HCT116 (cell line): ENCODE results near the gene SUPT4H1. TPM values are rescaled to one million over a fixed set of nuclear protein-coding genes. Genes with fewer than 3 reads are reported as not detected.

Experiments
- ATAC-seq: fragments of 200-7000 bp; cut with Tn5 transposase; 2 replicates; pipeline ENCODE4 v1.9.1; 2020; ENCODE audit warnings: mild to moderate bottlenecking, moderate library complexity
- BruUV-seq: library from RNA; stranded (reverse); fragments of 400-500 nt; replicated peaks from 2 replicates; lab custom pipeline; 2021; lab: Mats Ljungman, UMichigan
- CTCF ChIA-PET: fragments of 300-600 bp; sonication (Branson Sonifier 250); formaldehyde crosslinking; loops from one replicate; lab custom pipeline; 2021; ENCODE audit warnings: antibody characterized with exemption; lab: Charles Lee
- POLR2A ChIA-PET: fragments of 300-600, 350-600 bp; sonication (Branson Sonifier 250); formaldehyde crosslinking; loops from one replicate; lab custom pipeline; 2021; ENCODE audit warnings: antibody characterized with exemption; lab: Charles Lee
- RAD21 ChIA-PET, 2 experiments: fragments of 300-600 bp; sonication (Branson Sonifier 250); formaldehyde crosslinking; loops; one replicate each; lab custom pipeline; 2023; ENCODE audit warnings: low total read pairs in 2 of 2; ENCODE audit not compliant: uncharacterized antibody in 2 of 2, unreplicated experiment in 2 of 2, low non-redundant PET in 1 of 2; lab: Charles Lee
- DNase-seq: peaks from one replicate; pipeline ENCODE4 v3.0.0-alpha.2; 2010; ENCODE audit warnings: low read depth, low spot score
- H2AFZ ChIP-seq: fragments of 200-600 bp; shearing (Covaris generic), sonication (generic); 2 replicates; pipeline ENCODE4 v1.6.1; 2017; ENCODE audit warnings: low read depth, mixed run types, mixed read lengths, antibody characterized with exemption, low read length; ENCODE audit not compliant: poor library complexity, severe bottlenecking
- H3K27ac ChIP-seq: 2 replicates; pipeline ENCODE4 v1.5.1; 2012; ENCODE audit warnings: low read depth, low read length
- H3K27me3 ChIP-seq: fragments of 200-600 bp; sonication (generic); 2 replicates; pipeline ENCODE4 v1.6.1; 2016; ENCODE audit warnings: mixed run types, low read length, mixed read lengths; ENCODE audit not compliant: insufficient read depth
- H3K36me3 ChIP-seq, 2 experiments: fragments of 200-500 bp in 1 of 2; fragments of 200-600 bp in 1 of 2; sonication (Bioruptor generic) in 1 of 2; sonication (generic) in 1 of 2; 2 replicates each; pipeline versions ENCODE4 v1.5.1 to v1.6.1; 2014 to 2016; ENCODE audit warnings: low read length in 2 of 2, inconsistent platforms in 1 of 2, mixed read lengths in 1 of 2, mixed run types in 1 of 2; ENCODE audit not compliant: insufficient read depth in 2 of 2, control insufficient read depth in 1 of 2
- H3K4me1 ChIP-seq, 2 experiments: fragments of 200-600 bp in 1 of 2; sonication (generic) in 1 of 2; 2 replicates each; pipeline versions ENCODE4 v1.5.1 to v1.6.1; 2012 to 2017; ENCODE audit warnings: low read length in 2 of 2, inconsistent platforms in 1 of 2, mild to moderate bottlenecking in 1 of 2, mixed read lengths in 1 of 2, mixed run types in 1 of 2, moderate library complexity in 1 of 2; ENCODE audit not compliant: insufficient read depth in 2 of 2, control insufficient read depth in 1 of 2
- H3K4me2 ChIP-seq: fragments of 200-600 bp; sonication (generic); 2 replicates; pipeline ENCODE4 v1.6.1; 2017; ENCODE audit warnings: mixed run types, low read length, mixed read lengths
- H3K4me3 ChIP-seq, 2 experiments: fragments of 200-600 bp in 1 of 2; sonication (generic) in 1 of 2; replicated peaks in 1 of 2; 2 replicates each; pipeline ENCODE4 v1.5.1; 2011 to 2016; ENCODE audit warnings: low read length in 2 of 2, control low read depth in 1 of 2, low read depth in 1 of 2, mild to moderate bottlenecking in 1 of 2, mixed read lengths in 1 of 2, mixed run types in 1 of 2
- H3K79me2 ChIP-seq: fragments of 200-600 bp; sonication (generic); 2 replicates; pipeline ENCODE4 v1.6.1; 2017; ENCODE audit warnings: mild to moderate bottlenecking, mixed run types, low read length, moderate library complexity, mixed read lengths; ENCODE audit not compliant: insufficient read depth
- H3K9ac ChIP-seq: fragments of 200-600 bp; sonication (generic); 2 replicates; pipeline ENCODE4 v1.6.1; 2016; ENCODE audit warnings: low read length, mixed read lengths
- H3K9me2 ChIP-seq: fragments of 200-600 bp; sonication (generic), shearing (Covaris generic); 2 replicates; pipeline ENCODE4 v1.6.1; 2017; ENCODE audit warnings: mixed run types, mild to moderate bottlenecking, moderate library complexity; ENCODE audit not compliant: insufficient read depth
- H3K9me3 ChIP-seq, 2 experiments: fragments of 200-500 bp in 1 of 2; fragments of 200-600 bp in 1 of 2; sonication (Bioruptor generic) in 1 of 2; sonication (generic) in 1 of 2; 2 replicates each; pipeline ENCODE4 v1.6.1; 2014 to 2017; ENCODE audit warnings: low read length in 2 of 2, mixed read lengths in 2 of 2, inconsistent platforms in 1 of 2, low read depth in 1 of 2, mild to moderate bottlenecking in 1 of 2, mixed run types in 1 of 2, moderate library complexity in 1 of 2; ENCODE audit not compliant: control insufficient read depth in 1 of 2, insufficient read depth in 1 of 2
- H4K20me1 ChIP-seq: fragments of 200-600 bp; sonication (generic), shearing (Covaris generic); 2 replicates; pipeline ENCODE4 v1.6.1; 2017; ENCODE audit warnings: mixed run types, mild to moderate bottlenecking, moderate library complexity; ENCODE audit not compliant: insufficient read depth
- CEBPB ChIP-seq: IDR thresholded peaks from 2 replicates; pipeline ENCODE4 v1.6.1; 2012; ENCODE audit warnings: low read depth
- EGR1 ChIP-seq: IDR thresholded peaks from 2 replicates; pipeline ENCODE4 v1.6.1; 2012; ENCODE audit warnings: low read depth
- EZH2 ChIP-seq: fragments of 200-600 bp; sonication (generic); IDR thresholded peaks from 2 replicates; pipeline ENCODE4 v1.6.1; 2017; ENCODE audit warnings: antibody characterized with exemption, mixed run types
- JUND ChIP-seq: IDR thresholded peaks from 2 replicates; pipeline ENCODE4 v1.6.1; 2012
- POLR2AphosphoS5 ChIP-seq: IDR thresholded peaks from 2 replicates; pipeline ENCODE4 v1.6.1; 2011; ENCODE audit warnings: mild to moderate bottlenecking, low read depth, low read length, moderate library complexity
- TCF7L2 ChIP-seq: IDR thresholded peaks from 2 replicates; pipeline ENCODE4 v1.7.0; 2011; ENCODE audit warnings: borderline replicate concordance, inconsistent platforms; ENCODE audit not compliant: insufficient read depth, insufficient read length; ENCODE audit errors: extremely low read depth
- YY1 ChIP-seq: IDR thresholded peaks from 2 replicates; pipeline ENCODE4 v1.6.1; 2011; ENCODE audit warnings: low read length, low read depth, moderate library complexity, mild to moderate bottlenecking; ENCODE audit not compliant: insufficient replicate concordance; ENCODE audit errors: extremely low read depth
- ZFX ChIP-seq: fragments of 450-650 bp; IDR thresholded peaks from 2 replicates; pipeline ENCODE4 v1.6.1; 2017
- intact Hi-C: fragments of 100-400 bp; cut with micrococcal nuclease; formaldehyde crosslinking; loops from 2 replicates; pipeline ENCODE4 v1.10.0; 2022
- total RNA-seq: library from RNA; stranded (reverse); gene quantifications from one replicate; pipeline ENCODE4 v1.2.1, GENCODE V29; 2021; ENCODE audit not compliant: unreplicated experiment
- TF ChIP-seq, protein P1 (sequence below): IDR thresholded peaks from 2 replicates; pipeline ENCODE4 v1.6.1; 2012
- TF ChIP-seq, protein P2 (sequence below), 3 experiments: fragments of 200-600 bp in 1 of 3; sonication (generic) in 1 of 3; IDR thresholded peaks in 2 of 3; conservative IDR thresholded peaks in 1 of 3; 2 replicates each; pipeline ENCODE4 v1.5.1; 2012 to 2017; ENCODE audit warnings: low read depth in 2 of 3, low read length in 2 of 3, antibody characterized with exemption in 1 of 3, borderline replicate concordance in 1 of 3, control low read depth in 1 of 3, mild to moderate bottlenecking in 1 of 3, mixed read lengths in 1 of 3, mixed run types in 1 of 3, moderate library complexity in 1 of 3; ENCODE audit not compliant: insufficient read depth in 1 of 3

The SUPT4H1 gene
- total RNA-seq, 1 experiment from 2014 or later: 118 TPM

DNA sequence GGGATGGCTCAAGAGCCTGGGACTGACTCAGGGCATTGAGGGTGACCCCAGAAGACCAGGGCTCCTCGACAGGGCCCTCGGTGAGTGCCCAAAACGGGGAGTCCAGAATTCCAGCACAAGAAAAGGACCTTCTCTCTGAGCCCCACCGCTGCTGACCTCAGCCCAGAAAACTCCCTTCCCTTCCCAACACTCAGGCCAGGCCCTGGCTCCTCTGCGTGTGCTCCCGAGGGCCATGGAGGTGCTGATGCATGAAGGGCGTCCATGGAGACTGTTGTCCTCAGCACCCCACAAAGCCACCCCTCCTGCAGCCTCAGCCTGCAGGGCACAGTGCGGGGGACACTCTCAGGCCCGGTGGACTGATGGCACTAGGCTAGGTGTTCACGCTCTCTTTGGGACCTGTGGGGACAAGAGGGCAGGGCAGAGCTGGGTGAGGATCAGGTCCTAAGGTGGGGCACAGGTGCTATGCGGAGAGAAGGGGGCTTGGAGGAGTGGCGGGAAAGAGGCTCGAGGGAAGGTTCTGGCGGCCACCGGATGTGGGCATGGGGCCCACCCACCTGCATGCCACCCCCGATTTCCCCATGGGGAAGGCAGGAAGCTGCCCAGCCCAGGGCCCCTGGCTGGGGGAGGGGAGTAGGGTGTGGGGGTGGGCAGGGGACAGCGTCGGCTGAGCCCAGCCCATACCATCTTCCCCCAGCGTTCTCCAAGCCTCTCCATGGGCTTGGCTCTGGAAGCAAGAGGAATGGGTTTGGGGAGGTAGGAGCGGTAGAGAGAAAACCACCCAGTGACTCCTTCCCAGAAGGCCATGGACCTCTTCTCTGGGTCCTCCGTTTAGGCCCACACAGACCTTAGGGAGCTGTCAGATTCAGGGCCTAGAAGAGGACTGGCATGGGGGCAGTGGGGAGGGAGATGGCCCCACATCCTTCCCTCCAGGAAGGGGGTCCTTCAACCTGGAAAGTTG lies 18.9 kb downstream of the SUPT4H1 start:
- Histone ChIP-seq H3K27me3 (no peaks in the 10 kb centered on the region), H2AFZ (no peak overlapping the region), H4K20me1 (no peaks in the 10 kb centered on the region), H3K36me3 (no peaks in the 10 kb centered on the region), H3K4me2 (no peak overlapping the region), H3K9ac (no peak overlapping the region), H3K27ac (no peak overlapping the region), H3K4me1 (peaks cover 10 to 37% of the 10 kb centered on the region in 2 experiments), H3K79me2 (no peaks in the 10 kb centered on the region), H3K9me2 (no peaks in the 10 kb centered on the region), H3K9me3 (no peaks in the 10 kb centered on the region)
- DNase-seq: no peak
- no TSS peak for BruUV-seq
- ChIA-PET CTCF (interaction anchor here (0.8 to 1.4 kb wide), 2 partner anchors 16 kb away, joined by 3 to 4 read pairs; no protein-coding TSS in a partner anchor), RAD21 (no interaction called here), POLR2A (no interaction called here)
- no peak for ATAC-seq
- intact Hi-C loops: no loop called here
- TF ChIP-seq YY1 (no peak), POLR2AphosphoS5 (no peak), CEBPB (no peak)
- TF ChIP-seq, protein P1, sequence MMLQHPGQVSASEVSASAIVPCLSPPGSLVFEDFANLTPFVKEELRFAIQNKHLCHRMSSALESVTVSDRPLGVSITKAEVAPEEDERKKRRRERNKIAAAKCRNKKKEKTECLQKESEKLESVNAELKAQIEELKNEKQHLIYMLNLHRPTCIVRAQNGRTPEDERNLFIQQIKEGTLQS: no peak
- TF ChIP-seq, all 23 proteins: peak for 0
- H3K4me3 ChIP-seq: no peak overlapping the region

DNA sequence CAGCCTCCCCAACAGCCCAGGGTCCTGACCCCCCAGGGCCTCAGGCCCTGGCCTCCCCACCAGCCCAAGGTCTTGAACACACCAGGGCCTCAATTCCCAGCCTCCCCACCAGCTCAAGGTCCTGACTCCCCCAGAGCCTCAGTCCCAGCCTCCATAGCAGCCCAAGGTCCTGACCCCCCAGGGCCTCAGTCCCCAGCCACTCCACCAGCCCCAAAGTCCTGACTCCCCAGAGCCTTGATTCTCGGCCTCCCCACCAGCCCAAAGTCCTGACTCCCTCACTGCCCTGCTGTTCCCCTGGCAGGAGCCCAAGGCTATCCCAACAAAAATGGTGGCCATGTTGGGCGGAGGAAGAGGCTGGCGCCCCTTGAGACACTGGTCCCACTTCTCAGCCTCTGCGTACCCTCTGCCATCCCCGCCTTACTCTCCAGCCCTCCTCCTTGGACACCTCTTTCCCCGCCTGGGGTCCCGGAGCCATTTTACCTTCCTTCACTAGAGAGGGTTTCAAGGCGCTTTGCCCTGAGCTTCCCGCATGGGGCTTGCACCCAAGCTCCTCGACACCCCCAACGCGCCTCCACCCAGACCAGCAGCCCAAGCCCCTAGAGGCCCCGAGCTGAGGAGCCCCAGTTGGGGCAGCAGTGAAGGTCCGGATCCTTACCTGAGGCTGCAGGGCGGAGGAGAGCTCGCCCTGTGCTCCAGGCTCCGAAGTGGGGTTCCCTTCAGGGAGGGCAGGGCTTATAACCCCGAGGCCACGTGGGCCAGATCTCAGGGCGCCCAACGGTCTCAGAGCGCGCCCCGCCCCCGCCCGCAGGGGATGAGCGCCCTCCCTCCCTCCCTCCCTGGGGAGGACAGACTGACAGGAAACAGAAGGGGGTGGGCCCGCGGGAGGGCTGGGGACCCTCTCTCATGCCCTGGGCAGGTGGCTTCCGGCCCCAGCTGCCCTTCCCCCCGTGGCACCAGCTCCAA lies 19.9 kb downstream of the SUPT4H1 start:
- H3K36me3 ChIP-seq: no peaks in the 10 kb centered on the region
- no peak overlapping the region for H3K4me3 ChIP-seq
- H3K27me3 ChIP-seq: no peaks in the 10 kb centered on the region
- H3K79me2 ChIP-seq: no peaks in the 10 kb centered on the region
- H3K4me1 ChIP-seq: peaks cover 3 to 28% of the 10 kb centered on the region in 2 experiments; a peak in 2 of 4 replicates
- ChIA-PET CTCF (interaction anchor here (1.4 kb wide), 1 partner anchor 15 kb away, joined by 4 read pairs; no protein-coding TSS in a partner anchor), RAD21 (no interaction called here), POLR2A (no interaction called here)
- no peaks in the 10 kb centered on the region for H3K9me2 ChIP-seq
- no peaks in the 10 kb centered on the region for H3K9me3 ChIP-seq
- no peak for ATAC-seq
- H3K4me2 ChIP-seq: no peak overlapping the region
- no TSS peak for BruUV-seq
- no peak overlapping the region for H3K9ac ChIP-seq
- intact Hi-C loops: no loop called here
- no peak overlapping the region for H2AFZ ChIP-seq
- DNase-seq: no peak
- H4K20me1 ChIP-seq: no peaks in the 10 kb centered on the region
- H3K27ac ChIP-seq: no peak overlapping the region
- TF ChIP-seq JUND (no peak), EGR1 (no peak), TCF7L2 (no peak), ZFX (no peak), EZH2 (no peak), POLR2AphosphoS5 (no peak), YY1 (no peak)
- TF ChIP-seq, protein P2, sequence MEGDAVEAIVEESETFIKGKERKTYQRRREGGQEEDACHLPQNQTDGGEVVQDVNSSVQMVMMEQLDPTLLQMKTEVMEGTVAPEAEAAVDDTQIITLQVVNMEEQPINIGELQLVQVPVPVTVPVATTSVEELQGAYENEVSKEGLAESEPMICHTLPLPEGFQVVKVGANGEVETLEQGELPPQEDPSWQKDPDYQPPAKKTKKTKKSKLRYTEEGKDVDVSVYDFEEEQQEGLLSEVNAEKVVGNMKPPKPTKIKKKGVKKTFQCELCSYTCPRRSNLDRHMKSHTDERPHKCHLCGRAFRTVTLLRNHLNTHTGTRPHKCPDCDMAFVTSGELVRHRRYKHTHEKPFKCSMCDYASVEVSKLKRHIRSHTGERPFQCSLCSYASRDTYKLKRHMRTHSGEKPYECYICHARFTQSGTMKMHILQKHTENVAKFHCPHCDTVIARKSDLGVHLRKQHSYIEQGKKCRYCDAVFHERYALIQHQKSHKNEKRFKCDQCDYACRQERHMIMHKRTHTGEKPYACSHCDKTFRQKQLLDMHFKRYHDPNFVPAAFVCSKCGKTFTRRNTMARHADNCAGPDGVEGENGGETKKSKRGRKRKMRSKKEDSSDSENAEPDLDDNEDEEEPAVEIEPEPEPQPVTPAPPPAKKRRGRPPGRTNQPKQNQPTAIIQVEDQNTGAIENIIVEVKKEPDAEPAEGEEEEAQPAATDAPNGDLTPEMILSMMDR (IDR thresholded peaks at IDR 0.05 in 2 of 3, conservative IDR thresholded peaks at IDR 0.05 in 1 of 3; ENCODE audit: borderline replicate concordance in 1 of 3, insufficient read depth in 1 of 3, low read depth in 2 of 3, low read length in 2 of 3): no peak
- TF ChIP-seq, protein P1: no peak
